Epithelial cell of proximal tubule (primary cell): ENCODE measurements around the gene BBX. TPM values are rescaled to one million over a fixed set of nuclear protein-coding genes. Genes with fewer than 3 reads are reported as not detected.

Experiments used
- DNase-seq: peaks from one replicate; pipeline ENCODE4 v3.0.0-alpha.2; 2011; ENCODE audit warnings: low read depth
- H3K4me3 ChIP-seq: 2 replicates; pipeline ENCODE4 v1.5.1; 2011; ENCODE audit warnings: low read depth, mild to moderate bottlenecking, low read length
- total RNA-seq: library from RNA; depleted of rRNA; stranded (reverse); fragments of >200 nt; gene quantifications from 2 replicates; pipeline ENCODE4 v1.2.3, GENCODE V29; 2015
- TF ChIP-seq, protein P1 (sequence below): conservative IDR thresholded peaks from 2 replicates; pipeline ENCODE4 v1.5.1; 2012; ENCODE audit warnings: low read depth, mild to moderate bottlenecking, low read length

BBX gene
- total RNA-seq, 1 donor from 2014 or later: 35.7 TPM

DNA sequence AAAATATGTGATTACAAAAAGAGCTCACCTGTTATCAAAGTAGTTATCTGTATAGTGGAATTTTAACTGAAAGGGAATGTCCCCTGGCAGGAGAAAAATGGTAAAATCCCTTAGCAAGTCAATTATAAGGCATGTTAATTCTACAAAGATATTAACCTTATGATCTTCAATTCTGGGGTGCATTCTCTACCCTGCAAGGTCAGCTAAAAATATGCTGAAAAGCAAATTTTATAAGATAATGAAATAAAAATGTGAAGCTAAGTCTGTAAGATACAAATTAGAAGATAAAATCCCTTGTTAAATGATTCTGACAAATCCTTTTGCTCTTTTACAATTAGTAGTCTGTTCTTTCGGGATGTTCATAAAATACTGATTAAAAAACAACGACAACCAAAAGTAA is 109.8 kb downstream of the BBX start:
- H3K4me3 ChIP-seq: no peak overlapping the region
- TF ChIP-seq, protein P1, sequence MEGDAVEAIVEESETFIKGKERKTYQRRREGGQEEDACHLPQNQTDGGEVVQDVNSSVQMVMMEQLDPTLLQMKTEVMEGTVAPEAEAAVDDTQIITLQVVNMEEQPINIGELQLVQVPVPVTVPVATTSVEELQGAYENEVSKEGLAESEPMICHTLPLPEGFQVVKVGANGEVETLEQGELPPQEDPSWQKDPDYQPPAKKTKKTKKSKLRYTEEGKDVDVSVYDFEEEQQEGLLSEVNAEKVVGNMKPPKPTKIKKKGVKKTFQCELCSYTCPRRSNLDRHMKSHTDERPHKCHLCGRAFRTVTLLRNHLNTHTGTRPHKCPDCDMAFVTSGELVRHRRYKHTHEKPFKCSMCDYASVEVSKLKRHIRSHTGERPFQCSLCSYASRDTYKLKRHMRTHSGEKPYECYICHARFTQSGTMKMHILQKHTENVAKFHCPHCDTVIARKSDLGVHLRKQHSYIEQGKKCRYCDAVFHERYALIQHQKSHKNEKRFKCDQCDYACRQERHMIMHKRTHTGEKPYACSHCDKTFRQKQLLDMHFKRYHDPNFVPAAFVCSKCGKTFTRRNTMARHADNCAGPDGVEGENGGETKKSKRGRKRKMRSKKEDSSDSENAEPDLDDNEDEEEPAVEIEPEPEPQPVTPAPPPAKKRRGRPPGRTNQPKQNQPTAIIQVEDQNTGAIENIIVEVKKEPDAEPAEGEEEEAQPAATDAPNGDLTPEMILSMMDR: no peak
- no peak for DNase-seq

DNA sequence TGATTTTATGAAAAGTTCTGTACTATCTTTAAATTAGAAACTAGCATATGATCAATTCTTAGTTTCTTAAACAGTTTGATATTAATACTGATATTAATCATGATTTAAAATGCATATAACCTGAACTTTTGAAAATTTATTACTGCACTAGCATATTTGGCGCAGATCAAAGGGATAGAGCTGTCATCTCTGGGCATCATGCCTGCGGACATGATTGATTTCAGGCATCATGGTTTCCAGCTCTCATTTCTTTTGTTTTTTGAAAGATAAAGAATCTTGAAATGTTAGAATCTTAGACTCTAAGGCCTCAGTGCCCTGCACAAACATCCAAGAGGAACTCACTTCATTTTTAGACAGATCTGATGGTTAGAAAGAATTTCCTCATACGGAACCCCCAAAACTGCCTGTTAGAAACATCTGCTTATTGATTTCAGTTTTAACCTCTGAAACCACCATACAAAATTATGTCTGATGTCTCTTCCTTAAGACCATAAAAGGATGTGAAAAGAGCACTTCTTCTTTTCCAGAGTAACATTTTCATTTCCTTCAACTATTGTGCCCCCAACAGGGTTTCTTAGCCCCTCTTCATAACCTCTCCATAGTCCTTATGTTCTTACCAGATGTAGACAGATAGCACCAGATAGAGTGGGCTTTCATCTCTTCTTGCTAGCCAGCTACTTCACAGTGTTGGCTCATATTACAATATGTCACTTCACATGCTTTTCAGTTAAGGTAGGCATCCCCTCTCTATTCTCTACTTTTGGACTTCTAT is 110.8 kb downstream of the BBX start:
- H3K4me3 ChIP-seq: no peak overlapping the region
- TF ChIP-seq, protein P1: no peak
- no peak for DNase-seq

DNA sequence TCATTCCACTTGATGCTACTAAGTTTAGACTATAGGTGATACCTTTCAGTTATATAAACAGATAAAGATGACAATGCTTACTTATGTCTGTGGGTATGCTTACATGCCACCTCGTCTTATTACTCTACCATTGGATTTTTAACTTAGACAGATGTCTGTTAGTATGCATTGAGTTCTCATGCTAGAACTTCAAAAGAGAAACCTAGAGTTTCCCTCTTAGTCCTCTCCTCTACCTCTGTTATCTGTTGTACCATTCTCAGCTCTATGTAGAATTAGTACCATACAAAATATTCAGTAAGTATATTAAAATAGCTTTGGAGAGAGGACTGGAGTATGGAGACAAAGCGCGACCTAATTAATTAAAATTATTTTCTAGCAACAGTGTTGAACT is 111.3 kb downstream of the BBX start:
- TF ChIP-seq, protein P1: no peak
- no peak overlapping the region for H3K4me3 ChIP-seq
- no peak for DNase-seq

DNA sequence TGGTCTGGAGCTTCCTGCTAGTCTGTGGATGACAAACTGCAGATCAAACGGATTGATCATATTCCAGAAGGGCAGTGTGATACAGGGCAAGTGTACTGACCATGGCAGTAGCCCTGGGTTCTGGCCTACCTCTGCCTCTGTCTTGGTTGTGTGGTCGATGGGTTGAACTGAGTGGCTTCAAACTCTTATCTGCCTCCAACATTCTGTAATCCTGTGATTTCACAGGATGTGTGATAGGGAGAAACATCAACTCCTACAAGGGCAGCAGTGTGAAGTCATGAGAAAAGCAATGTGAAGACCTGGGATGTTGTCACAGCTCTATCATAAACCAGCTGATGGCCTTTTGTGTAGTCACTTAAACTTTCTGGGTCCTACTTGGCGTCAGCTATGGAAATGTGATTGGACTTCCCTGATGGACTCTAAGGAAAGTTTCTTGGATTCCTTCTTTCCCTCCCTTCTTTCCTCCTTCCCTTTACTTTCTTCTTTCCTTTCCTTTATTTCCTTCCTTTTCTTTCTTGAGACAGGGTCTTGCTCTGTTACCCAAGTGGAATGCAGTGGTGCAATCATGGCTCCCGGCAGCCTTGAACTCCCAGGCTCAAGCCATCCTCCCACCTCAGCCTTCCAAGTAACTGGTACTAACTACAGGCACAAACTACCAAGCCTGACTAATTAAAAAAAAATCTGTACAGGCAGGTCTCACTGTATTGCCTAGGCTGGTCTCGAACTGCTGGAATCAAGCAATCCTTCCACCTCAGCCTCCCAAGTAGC is 114.8 kb downstream of the BBX start:
- TF ChIP-seq, protein P1: no peak
- no peak overlapping the region for H3K4me3 ChIP-seq
- DNase-seq: peak; percentile 61

DNA sequence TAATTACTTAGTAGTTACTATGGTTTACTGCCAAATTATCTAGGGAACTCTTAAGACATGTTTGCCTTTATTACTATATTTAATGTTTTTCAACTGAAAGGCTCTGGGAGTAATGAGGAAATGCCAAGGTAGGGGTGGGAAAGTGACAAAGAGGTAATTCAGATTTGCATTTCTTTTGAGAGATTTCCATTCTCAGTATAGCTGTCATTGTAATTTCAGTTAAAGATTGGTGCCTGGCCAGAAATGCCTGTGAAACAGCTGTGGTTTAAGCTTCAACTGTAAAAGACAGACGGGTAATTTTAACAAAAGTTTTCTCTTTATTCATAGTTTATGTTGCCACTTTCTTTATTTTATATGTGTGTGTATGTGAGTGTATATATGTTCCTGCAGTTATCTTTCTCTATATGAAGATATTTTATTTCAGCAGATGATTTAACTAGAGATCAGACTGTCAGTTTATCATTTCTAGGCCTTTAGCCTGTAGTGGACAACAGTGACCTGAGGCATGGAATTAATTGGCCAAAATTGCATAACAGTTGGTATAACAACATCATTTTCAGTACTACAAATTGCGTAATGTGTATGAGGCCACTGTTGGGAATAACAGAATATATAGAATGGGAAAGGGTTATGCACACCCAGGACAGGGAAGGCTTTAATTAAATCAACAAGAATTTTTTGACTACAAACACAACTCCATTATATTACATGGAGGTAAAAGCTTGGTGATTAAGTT is 119.0 kb downstream of the BBX start:
- H3K4me3 ChIP-seq: no peak overlapping the region
- DNase-seq: no peak
- TF ChIP-seq, protein P1: no peak

DNA sequence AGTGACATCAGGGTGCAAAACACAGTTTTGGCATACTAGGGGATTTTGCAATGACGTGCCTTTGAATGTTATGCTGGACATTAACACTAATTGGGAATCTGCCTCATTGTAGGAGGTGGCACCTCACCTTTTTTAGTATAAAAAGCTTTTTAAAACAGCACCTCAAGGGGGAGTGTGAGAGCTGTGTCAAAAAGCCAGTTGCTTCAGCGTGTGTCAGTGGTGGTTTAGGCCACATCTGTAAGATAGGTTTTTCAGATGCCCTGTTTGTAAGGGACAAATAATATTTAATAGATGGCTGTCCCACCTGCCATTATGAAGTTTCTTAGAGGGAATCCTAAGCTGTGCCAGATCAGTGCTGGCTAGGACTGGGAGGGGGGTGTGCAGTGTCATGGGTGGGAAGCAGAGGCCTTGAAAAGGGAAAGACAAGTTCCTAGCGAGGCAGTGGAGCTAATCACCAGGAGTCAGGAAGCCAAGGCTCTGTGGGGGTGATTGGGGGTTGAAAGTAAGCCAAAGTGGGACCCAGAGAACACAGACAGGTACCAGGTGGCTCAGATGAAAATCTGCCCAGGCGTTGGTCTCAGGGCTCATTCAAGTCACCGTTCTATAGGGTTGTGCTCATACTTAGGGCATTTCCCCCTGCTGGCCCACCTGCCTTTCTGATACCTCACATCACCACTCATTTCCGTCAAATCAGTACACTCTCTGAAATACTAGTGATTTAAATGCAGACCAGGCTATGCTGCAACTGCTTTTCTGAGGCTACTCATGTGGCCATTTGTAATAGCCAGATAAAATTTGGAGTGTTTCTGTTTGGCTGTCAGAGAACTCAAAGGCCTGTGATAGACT is 120.5 kb downstream of the BBX start:
- no peak overlapping the region for H3K4me3 ChIP-seq
- TF ChIP-seq, protein P1: peak; percentile 46
- DNase-seq: no peak
